ENCODE data around the gene JAKMIP3. TPM values are rescaled to one million over a fixed set of nuclear protein-coding genes. Genes with fewer than 3 reads are reported as not detected.

JAKMIP3 gene
- total and polyA plus RNA-seq, 8 donors: 0.18 to 1.1 (median 0.44) TPM; not detected in 2

GRCh38 chr10:132050191-132050590 is 15.6 kb upstream of the JAKMIP3 start:
- DNase-seq: no peak
- Histone ChIP-seq H3K27ac (no peak overlapping the region), H3K36me3 (no peaks in the 10 kb centered on the region), H3K27me3 (peaks cover 0 to 25% (median 0%) of the 10 kb centered on the region in 3 donors), H3K9me3 (peaks cover 18 to 36% (median 28%) of the 10 kb centered on the region in 4 donors), H3K4me1 (no peaks in the 10 kb centered on the region), H3K4me3 (no peak overlapping the region)
- TF ChIP-seq, protein P1, sequence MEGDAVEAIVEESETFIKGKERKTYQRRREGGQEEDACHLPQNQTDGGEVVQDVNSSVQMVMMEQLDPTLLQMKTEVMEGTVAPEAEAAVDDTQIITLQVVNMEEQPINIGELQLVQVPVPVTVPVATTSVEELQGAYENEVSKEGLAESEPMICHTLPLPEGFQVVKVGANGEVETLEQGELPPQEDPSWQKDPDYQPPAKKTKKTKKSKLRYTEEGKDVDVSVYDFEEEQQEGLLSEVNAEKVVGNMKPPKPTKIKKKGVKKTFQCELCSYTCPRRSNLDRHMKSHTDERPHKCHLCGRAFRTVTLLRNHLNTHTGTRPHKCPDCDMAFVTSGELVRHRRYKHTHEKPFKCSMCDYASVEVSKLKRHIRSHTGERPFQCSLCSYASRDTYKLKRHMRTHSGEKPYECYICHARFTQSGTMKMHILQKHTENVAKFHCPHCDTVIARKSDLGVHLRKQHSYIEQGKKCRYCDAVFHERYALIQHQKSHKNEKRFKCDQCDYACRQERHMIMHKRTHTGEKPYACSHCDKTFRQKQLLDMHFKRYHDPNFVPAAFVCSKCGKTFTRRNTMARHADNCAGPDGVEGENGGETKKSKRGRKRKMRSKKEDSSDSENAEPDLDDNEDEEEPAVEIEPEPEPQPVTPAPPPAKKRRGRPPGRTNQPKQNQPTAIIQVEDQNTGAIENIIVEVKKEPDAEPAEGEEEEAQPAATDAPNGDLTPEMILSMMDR (IDR thresholded peaks at IDR 0.05): no peak
- no peak for TF ChIP-seq POLR2A (IDR thresholded peaks at IDR 0.05)
- TF ChIP-seq POLR2AphosphoS5 (IDR thresholded peaks at IDR 0.05): no peak
- no peak for TF ChIP-seq EP300 (IDR thresholded peaks at IDR 0.05)
- intact Hi-C loops (cut with DNase I; ENCODE audit: low total_unique reads): no loop called here
- whole genome bisulfite sequencing, 5 donors: 75 to 83% (median 80%) methylated on average over 11 of the region's 11 CpGs

DNA sequence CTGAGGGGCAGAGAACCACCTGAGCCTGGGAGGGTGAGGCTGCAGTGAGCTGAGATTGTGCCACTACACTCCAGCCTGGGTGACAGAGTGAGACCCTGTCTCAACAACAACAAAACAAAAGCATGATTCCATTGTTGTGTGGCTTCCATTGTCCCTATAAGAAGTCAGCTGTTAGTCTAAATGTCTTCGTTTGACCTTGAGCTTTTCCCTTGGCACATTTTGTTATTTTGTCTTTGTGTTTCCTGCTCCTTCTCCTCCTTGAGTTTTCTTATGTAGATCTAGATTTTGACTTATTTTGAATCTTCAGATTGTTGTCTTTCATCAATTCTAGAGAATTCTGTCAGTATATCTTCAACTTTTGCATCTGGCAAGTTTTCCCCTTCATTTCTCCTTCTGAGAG is 13.6 kb upstream of the JAKMIP3 start:
- no peaks in the 10 kb centered on the region for H3K36me3 ChIP-seq
- 84 to 100% (median 88%) methylated on average over 1 of the region's 1 CpG for WGBS, 5 donors
- peaks cover 18 to 36% (median 28%) of the 10 kb centered on the region in 4 donors for H3K9me3 ChIP-seq
- H3K4me1 ChIP-seq: no peaks in the 10 kb centered on the region
- no peak overlapping the region for H3K4me3 ChIP-seq
- H3K27ac ChIP-seq: no peak overlapping the region
- TF ChIP-seq POLR2A (IDR thresholded peaks at IDR 0.05): no peak
- no peak for TF ChIP-seq EP300 (IDR thresholded peaks at IDR 0.05)
- TF ChIP-seq POLR2AphosphoS5 (IDR thresholded peaks at IDR 0.05): no peak
- TF ChIP-seq, protein P1 (IDR thresholded peaks at IDR 0.05): no peak
- DNase-seq: no peak
- intact Hi-C loops (cut with DNase I; ENCODE audit: low total_unique reads): no loop called here
- peaks cover 0 to 34% (median 0%) of the 10 kb centered on the region in 3 donors for H3K27me3 ChIP-seq

GRCh38 chr10:132054564-132054963 is 11.2 kb upstream of the JAKMIP3 start:
- 50 to 67% (median 54%) methylated on average over 7 to 9 of the region's 9 CpGs for WGBS, 5 donors
- H3K4me3 ChIP-seq: no peak overlapping the region
- H3K4me1 ChIP-seq: no peaks in the 10 kb centered on the region
- peak in 1 of 2 donors; percentile 46 for DNase-seq
- no peak for TF ChIP-seq POLR2A (IDR thresholded peaks at IDR 0.05)
- TF ChIP-seq, protein P1 (IDR thresholded peaks at IDR 0.05): no peak
- no peak for TF ChIP-seq EP300 (IDR thresholded peaks at IDR 0.05)
- no peak for TF ChIP-seq POLR2AphosphoS5 (IDR thresholded peaks at IDR 0.05)
- peaks cover 0 to 39% (median 0%) of the 10 kb centered on the region in 3 donors for H3K27me3 ChIP-seq
- no peak overlapping the region for H3K27ac ChIP-seq
- intact Hi-C loops (cut with DNase I; ENCODE audit: low total_unique reads): no loop called here
- H3K36me3 ChIP-seq: no peaks in the 10 kb centered on the region
- peaks cover 18 to 36% (median 28%) of the 10 kb centered on the region in 4 donors for H3K9me3 ChIP-seq

- peaks cover 0 to 34% (median 0%) of the 10 kb centered on the region in 3 donors for H3K27me3 ChIP-seq
- H3K36me3 ChIP-seq: no peaks in the 10 kb centered on the region
- DNase-seq: no peak
- TF ChIP-seq EP300 (IDR thresholded peaks at IDR 0.05): no peak
- TF ChIP-seq POLR2A (IDR thresholded peaks at IDR 0.05): no peak
- no peak for TF ChIP-seq POLR2AphosphoS5 (IDR thresholded peaks at IDR 0.05)
- TF ChIP-seq, protein P1 (IDR thresholded peaks at IDR 0.05): no peak
- peaks cover 18 to 33% (median 27%) of the 10 kb centered on the region in 4 donors for H3K9me3 ChIP-seq
- intact Hi-C loops (cut with DNase I; ENCODE audit: low total_unique reads): no loop called here
- H3K4me1 ChIP-seq: no peaks in the 10 kb centered on the region
- no peak overlapping the region for H3K27ac ChIP-seq
- WGBS, 5 donors: 74 to 80% (median 75%) methylated on average over 6 of the region's 6 CpGs
- H3K4me3 ChIP-seq: no peak overlapping the region
Measured at GRCh38 chr10:132055616-132056015, 10.1 kb upstream of the JAKMIP3 start.
